ENCODE measurements around the gene SFMBT2. TPM values are rescaled to one million over a fixed set of nuclear protein-coding genes. Genes with fewer than 3 reads are reported as not detected.

Gene SFMBT2
- total and polyA plus RNA-seq, 7 donors, result 0.53 to 8.2 (median 3.0) TPM

- H3K27ac ChIP-seq, result no peak overlapping the region
- H3K36me3 ChIP-seq (ENCODE audit: insufficient read depth in 1 of 2, low read depth in 1 of 2), result peaks cover 0 to 10% of the 10 kb centered on the region in 2 donors
- WGBS, 3 donors, result 58 to 74% (median 62%) methylated on average over 11 of the region's 11 CpGs
- H3K4me1 ChIP-seq, result no peaks in the 10 kb centered on the region
- DNase-seq (no peak), ATAC-seq (no peak)
- H3K27me3 ChIP-seq (ENCODE audit: insufficient read depth in 3 of 3, low read length in 2 of 3), result no peaks in the 10 kb centered on the region
- no peaks in the 10 kb centered on the region for H3K9me3 ChIP-seq
- intact Hi-C loops (cut with DNase I), result no loop called here
- no peak overlapping the region for H3K4me3 ChIP-seq
- TF ChIP-seq, protein P1, sequence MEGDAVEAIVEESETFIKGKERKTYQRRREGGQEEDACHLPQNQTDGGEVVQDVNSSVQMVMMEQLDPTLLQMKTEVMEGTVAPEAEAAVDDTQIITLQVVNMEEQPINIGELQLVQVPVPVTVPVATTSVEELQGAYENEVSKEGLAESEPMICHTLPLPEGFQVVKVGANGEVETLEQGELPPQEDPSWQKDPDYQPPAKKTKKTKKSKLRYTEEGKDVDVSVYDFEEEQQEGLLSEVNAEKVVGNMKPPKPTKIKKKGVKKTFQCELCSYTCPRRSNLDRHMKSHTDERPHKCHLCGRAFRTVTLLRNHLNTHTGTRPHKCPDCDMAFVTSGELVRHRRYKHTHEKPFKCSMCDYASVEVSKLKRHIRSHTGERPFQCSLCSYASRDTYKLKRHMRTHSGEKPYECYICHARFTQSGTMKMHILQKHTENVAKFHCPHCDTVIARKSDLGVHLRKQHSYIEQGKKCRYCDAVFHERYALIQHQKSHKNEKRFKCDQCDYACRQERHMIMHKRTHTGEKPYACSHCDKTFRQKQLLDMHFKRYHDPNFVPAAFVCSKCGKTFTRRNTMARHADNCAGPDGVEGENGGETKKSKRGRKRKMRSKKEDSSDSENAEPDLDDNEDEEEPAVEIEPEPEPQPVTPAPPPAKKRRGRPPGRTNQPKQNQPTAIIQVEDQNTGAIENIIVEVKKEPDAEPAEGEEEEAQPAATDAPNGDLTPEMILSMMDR (IDR thresholded peaks at IDR 0.05), result no peak
These were observed 220.9 kb downstream of the SFMBT2 start for GRCh38 chr10:7189909-7190308.

DNA sequence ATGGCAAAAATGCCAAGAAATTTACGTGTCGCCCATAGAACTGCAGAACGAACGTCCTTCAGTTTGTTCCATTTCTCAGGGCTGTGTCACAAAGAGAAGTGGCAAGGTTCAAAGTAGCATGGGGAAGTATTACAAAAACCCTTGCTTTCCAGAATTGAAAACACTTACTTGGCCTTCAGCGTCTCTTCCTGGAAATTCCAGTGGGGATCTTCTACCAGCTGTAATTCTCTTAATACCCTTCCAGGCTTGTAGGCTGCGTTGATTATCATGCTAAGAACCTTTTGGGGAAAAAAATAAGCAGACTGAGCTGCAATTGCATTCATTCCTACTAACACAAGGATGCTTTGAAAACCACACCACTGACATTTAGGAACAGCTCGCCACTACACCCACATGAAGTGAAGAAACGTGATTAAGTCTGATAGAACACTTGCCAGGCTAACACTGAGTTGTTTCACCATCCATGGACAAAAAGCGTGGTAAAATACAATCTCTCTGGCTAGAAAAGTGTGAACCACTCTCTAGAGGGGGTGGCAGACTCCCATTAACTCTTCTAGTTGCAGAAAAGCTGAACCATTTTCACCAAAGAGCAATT is 222.3 kb downstream of the SFMBT2 start:
- ATAC-seq (no peak), DNase-seq (no peak)
- no peaks in the 10 kb centered on the region for H3K27me3 ChIP-seq (ENCODE audit: insufficient read depth in 3 of 3, low read length in 2 of 3)
- no peak overlapping the region for H3K4me3 ChIP-seq
- no peak overlapping the region for H3K27ac ChIP-seq
- no peaks in the 10 kb centered on the region for H3K4me1 ChIP-seq
- no peaks in the 10 kb centered on the region for H3K9me3 ChIP-seq
- intact Hi-C loops (cut with DNase I), result no loop called here
- WGBS, 3 donors, result 62 to 65% (median 63%) methylated on average over 9 of the region's 9 CpGs
- H3K36me3 ChIP-seq (ENCODE audit: insufficient read depth in 1 of 2, low read depth in 1 of 2), result peaks cover 0 to 5% of the 10 kb centered on the region in 2 donors
- TF ChIP-seq, protein P1 (IDR thresholded peaks at IDR 0.05), result no peak

DNA sequence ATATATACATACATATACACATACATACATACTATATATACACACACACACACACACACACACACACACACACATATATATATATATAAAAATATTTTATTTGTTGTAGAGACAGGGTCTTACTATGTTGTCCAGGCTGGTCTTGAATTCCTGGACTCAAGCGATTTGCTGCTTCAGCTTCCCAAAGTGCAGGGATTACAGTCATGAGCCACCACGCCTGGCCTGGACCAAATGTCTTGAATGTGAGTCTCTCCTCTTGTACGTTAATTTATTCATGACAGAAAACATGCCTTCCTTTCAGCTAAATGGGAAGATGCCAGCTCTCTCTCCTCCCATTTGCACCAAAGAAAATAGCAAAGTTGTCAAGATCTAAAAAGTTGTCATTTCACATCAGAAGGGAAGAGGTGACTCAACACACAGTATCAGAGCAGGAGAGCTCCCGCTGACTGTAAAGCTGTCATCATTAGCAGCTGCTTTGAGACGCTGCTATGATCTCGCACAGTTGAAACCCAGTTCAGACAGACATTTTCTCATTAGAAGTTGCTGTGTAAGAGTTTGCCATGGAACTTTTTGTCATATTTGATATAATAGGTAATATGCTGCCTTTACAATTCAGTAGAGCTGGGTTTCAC is 224.3 kb downstream of the SFMBT2 start:
- TF ChIP-seq, protein P1 (IDR thresholded peaks at IDR 0.05), result no peak
- Histone ChIP-seq H3K27me3 (ENCODE audit: insufficient read depth in 3 of 3, low read length in 2 of 3) (no peaks in the 10 kb centered on the region), H3K4me3 (no peak overlapping the region), H3K4me1 (no peaks in the 10 kb centered on the region), H3K36me3 (ENCODE audit: insufficient read depth in 1 of 2, low read depth in 1 of 2) (peaks cover 0 to 5% of the 10 kb centered on the region in 2 donors), H3K27ac (no peak overlapping the region), H3K9me3 (no peaks in the 10 kb centered on the region)
- DNase-seq (no peak), ATAC-seq (no peak)
- intact Hi-C loops (cut with DNase I), result no loop called here
- 81 to 88% (median 87%) methylated on average over 6 of the region's 6 CpGs for WGBS, 3 donors

DNA sequence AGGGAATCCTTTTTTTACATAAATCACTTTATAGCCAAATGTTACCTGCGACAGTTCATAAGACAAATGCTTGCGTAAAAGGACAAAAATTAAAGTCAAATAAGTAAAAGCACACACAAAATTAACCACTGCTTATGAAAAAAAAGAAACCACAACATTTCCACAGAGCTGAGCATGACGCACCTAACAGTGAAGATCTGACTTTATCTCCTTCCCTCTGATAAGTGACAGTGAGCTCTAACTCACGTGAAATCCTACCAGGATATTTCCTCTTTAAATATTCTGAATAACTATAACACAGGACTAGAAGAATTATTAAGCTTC is 225.5 kb downstream of the SFMBT2 start:
- DNase-seq (no peak), ATAC-seq (no peak)
- Histone ChIP-seq H3K27me3 (ENCODE audit: insufficient read depth in 3 of 3, low read length in 2 of 3) (no peaks in the 10 kb centered on the region), H3K27ac (no peak overlapping the region), H3K9me3 (no peaks in the 10 kb centered on the region), H3K4me1 (no peaks in the 10 kb centered on the region), H3K36me3 (ENCODE audit: insufficient read depth in 1 of 2, low read depth in 1 of 2) (peaks cover 0 to 5% of the 10 kb centered on the region in 2 donors), H3K4me3 (no peak overlapping the region)
- WGBS, 3 donors, result 90 to 98% (median 91%) methylated on average over 4 of the region's 4 CpGs
- intact Hi-C loops (cut with DNase I), result no loop called here
- TF ChIP-seq, protein P1 (IDR thresholded peaks at IDR 0.05), result no peak
